Measurements from ENCODE around the gene CHRNB1.

The CHRNB1 gene

GRCh38 chr17:7403977-7404736 lies 40.7 kb upstream of the CHRNB1 start, which contains the start of gene TMEM256:
Gene TMEM256 (minus strand): TSS chr17:7404097. CDS start chr17:7404084, 13 bp downstream.
- no peak for TF ChIP-seq CTCF (conservative IDR thresholded peaks at IDR 0.05; ENCODE audit: low read depth)
- ChIA-PET CTCF (interaction anchor here (0.6 to 1.3 kb wide), 4 partner anchors 33 to 69 kb away, joined by 3 to 7 read pairs (median 3); no protein-coding TSS in a partner anchor), POLR2A (ENCODE audit: low non-redundant PET) (interaction anchor here (0.6 to 1.1 kb wide), 5 partner anchors 10 to 81 kb away, joined by 3 to 13 read pairs (median 3); partner anchors contain the start of genes PLSCR3 and TMEM102)
- peak; percentile 97 for DNase-seq (ENCODE audit: low spot score)
- peak within 1 kb of the TSS; percentile 88 for H3K27ac ChIP-seq

GRCh38 chr17:7404737-7405349 lies 40.0 kb upstream of the CHRNB1 start:
- POLR2A ChIA-PET (ENCODE audit: low non-redundant PET), result interaction anchor here (0.6 to 1.1 kb wide), 5 partner anchors 11 to 115 kb away, joined by 3 to 13 read pairs (median 3); partner anchors contain the start of genes PLSCR3 and TMEM102
- CTCF ChIA-PET, result interaction anchor here (1.3 kb wide), 1 partner anchor 32 kb away, joined by 7 read pairs; no protein-coding TSS in a partner anchor
- DNase-seq (ENCODE audit: low spot score), result no peak
- H3K27ac ChIP-seq, result peak overlapping the region; percentile 88
- no peak for TF ChIP-seq CTCF (conservative IDR thresholded peaks at IDR 0.05; ENCODE audit: low read depth)

- H3K27ac ChIP-seq, result peak overlapping the region; percentile 88
- TF ChIP-seq CTCF (conservative IDR thresholded peaks at IDR 0.05; ENCODE audit: low read depth), result no peak
- ChIA-PET POLR2A (ENCODE audit: low non-redundant PET) (interaction anchor here (0.6 kb wide), 2 partner anchors 79 to 115 kb away, joined by 3 read pairs; no protein-coding TSS in a partner anchor), CTCF (no interaction called here)
- no peak for DNase-seq (ENCODE audit: low spot score)
Observed at GRCh38 chr17:7405350-7406234, 39.3 kb upstream of the CHRNB1 start.

- DNase-seq (ENCODE audit: low spot score), result no peak
- no peak for TF ChIP-seq CTCF (conservative IDR thresholded peaks at IDR 0.05; ENCODE audit: low read depth)
- H3K27ac ChIP-seq, result peak overlapping the region; percentile 88
- ChIA-PET POLR2A (ENCODE audit: low non-redundant PET) (interaction anchor here (0.6 kb wide), 1 partner anchor 78 kb away, joined by 3 read pairs; no protein-coding TSS in a partner anchor), CTCF (no interaction called here)
Observed at GRCh38 chr17:7406235-7406825, 38.5 kb upstream of the CHRNB1 start.

- ChIA-PET POLR2A (ENCODE audit: low non-redundant PET) (no interaction called here), CTCF (no interaction called here)
- peak overlapping the region; percentile 34 for H3K27ac ChIP-seq
- no peak for TF ChIP-seq CTCF (conservative IDR thresholded peaks at IDR 0.05; ENCODE audit: low read depth)
- no peak for DNase-seq (ENCODE audit: low spot score)
Observed at GRCh38 chr17:7407082-7407481, 37.8 kb upstream of the CHRNB1 start.

Data from RWPE1 (cell line).